HG02571 (cell line): ENCODE measurements around the gene KRT77.

Experiments
- ATAC-seq: cut with Tn5 transposase; IDR thresholded peaks from one replicate; pipeline ENCODE4 v1.9.1; 2021; ENCODE audit warnings: mild to moderate bottlenecking, moderate library complexity; ENCODE audit not compliant: unreplicated experiment

KRT77 gene

DNA sequence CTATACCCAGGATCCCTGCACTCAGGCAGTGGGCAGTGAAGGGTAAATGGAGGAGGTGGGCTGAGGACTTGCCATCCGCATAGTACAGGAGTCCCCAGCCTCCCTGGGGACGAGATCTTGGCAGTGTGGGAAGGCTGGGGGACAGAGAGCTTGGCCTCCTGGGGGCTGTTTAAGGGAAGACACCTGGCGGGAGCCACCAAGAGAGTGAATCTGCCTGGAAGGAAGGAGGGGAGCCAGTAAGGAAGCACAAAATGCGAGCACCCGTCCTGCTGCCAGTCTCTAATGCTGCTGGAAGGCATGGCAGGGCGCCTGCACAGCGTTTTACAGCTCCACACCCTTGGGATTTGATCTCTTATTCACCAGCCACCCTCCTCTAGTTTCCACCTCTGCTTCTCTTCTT is 43.9 kb downstream of the KRT77 start:
- ATAC-seq: no peak

DNA sequence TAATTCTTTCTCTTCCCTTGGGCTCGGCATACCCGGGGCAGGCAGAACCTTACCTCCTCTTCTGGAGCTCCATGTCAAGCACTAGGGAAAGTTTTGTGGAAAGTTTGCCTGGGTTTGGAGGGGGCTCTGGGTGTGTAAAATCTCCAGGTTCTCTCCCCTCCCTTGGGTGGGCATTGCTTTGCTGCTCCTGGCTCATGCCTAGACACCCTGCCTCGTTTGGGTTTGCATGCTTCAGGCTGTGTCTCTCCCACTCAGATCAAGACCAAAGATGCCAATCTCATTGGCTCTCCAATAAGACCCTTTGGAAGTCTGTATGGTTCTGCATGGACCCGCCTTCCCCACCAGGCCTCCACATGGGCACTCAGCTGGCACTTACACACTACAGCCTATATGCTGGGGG is 45.1 kb downstream of the KRT77 start:
- no peak for ATAC-seq

DNA sequence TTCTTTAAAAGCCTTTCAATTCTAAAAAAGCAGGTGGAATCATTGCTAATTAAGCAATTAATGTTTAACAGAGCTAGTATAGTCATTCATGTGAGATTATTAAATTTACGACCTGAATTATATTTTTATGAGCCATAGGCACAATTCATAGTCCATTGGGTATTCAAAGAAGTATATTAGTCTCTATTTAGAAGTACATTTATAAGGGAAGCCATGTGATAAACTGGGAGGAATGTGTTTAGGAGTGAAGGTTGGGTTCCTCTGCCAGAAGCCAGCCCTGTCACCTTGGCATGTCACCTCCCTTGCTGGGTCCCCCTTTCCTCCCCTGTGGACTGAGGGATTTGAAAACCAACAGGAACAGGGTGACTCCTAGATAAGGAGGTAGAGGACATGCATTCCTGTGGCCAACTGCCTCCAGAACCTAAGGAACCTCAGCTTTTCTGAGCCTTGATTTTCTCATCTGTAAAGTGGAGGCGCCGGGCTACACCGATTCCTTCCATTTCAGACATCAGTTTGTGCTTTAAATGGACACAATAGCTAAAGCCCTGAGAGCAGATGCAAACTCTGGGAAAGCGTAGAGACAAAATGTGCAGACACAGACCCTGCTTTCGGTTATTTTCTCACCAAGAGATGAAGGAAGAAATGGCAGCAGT is 45.9 kb downstream of the KRT77 start:
- no peak for ATAC-seq

GRCh38 chr12:52656616-52657015 is 46.7 kb downstream of the KRT77 start:
- ATAC-seq: no peak

GRCh38 chr12:52655720-52656124 is 47.6 kb downstream of the KRT77 start:
- ATAC-seq: no peak

DNA sequence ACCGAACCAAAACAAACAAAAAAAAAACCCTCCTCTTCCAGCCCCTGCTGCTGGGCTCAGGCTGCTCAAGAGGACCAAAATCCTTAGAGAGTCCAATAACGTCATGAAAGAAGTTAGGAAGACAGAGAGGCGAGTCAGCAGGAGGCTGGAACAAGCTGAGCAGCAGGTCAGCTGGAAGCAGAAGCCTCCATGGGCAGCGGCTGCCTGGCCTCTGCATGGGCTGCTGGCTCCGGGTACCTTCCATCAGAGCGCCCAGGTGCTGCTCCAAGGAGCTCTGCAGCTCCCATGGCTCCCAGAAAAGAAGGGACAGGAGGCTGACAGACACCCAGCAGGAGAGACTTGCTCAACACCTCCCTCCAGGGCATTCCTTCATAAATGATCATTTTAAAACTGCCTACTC is 48.1 kb downstream of the KRT77 start:
- no peak for ATAC-seq

DNA sequence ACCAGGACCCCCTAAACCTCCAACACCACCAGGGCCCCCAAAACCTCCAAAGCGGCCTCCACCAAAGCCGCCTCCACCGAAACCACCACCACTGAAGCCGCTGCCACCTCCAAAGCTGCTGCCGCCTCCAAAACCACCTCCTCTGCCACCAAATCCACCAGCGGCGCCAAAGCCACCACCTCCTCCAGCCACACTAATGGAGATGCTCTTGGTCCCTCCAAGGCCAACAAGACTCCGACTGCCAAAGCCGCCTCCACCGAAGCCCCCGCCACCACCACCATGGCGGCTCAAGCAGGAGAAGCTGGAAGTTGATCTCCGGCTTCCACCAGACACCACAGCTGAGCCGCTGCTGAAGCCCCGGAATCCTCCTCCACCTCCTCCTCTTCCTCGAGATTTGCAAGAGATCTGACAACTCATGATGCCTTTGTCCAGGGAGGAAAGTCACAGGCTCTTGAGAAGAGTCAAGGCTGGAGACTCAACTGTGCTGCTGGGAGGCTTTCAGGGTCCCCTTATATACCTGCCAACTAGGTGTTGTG is 51.5 kb downstream of the KRT77 start, which contains the start of gene KRT2:
TSS of gene KRT2 (minus strand) at position 486 of the 536 bp plus-strand sequence. CDS start at position 417, 69 bp downstream.
- ATAC-seq: no peak

GRCh38 chr12:52650520-52651081 is 52.7 kb downstream of the KRT77 start:
- ATAC-seq: no peak

DNA sequence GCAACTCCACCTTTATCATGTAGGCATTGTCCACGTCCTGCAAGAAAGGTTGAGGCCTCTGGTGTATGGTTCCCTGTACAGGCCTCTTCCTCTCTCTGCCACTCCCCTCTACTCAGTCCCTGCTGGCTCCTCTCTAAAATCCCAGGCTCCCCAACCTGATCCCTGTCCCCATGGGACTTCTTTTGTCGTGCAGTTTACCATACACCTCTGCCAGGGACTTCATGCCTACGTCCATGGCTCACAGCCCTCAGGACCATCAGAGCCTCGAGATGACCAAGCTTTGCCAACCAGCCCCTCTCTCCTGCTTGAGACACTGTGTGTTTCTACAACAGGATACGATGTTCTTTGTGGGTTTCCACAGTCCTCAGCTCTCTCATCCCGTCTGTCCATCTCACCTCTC is 54.3 kb downstream of the KRT77 start:
- ATAC-seq: no peak

GRCh38 chr12:52648012-52648550 is 55.2 kb downstream of the KRT77 start:
- no peak for ATAC-seq

DNA sequence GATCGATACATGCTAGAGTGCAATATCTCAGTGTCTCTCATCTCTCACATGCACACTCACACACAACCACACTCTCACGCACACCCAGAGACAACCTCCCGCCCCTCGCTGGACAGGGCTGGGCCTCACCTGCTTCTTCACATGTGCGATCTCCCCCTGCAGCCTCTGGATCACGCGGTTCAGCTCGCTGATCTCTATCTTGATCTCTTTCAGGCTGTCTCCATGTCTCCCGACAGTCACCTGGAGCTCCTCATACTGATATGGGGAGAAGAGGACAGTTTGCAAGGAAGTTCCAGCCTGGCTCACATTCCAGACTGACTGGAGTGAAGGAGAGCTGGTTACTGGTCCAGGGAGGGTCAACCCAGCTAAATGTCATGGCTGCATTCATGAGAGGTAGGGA is 55.7 kb downstream of the KRT77 start:
- ATAC-seq: no peak

GRCh38 chr12:52646613-52647012 is 56.7 kb downstream of the KRT77 start:
- ATAC-seq: no peak

- no peak for ATAC-seq
These were observed 57.3 kb downstream of the KRT77 start for GRCh38 chr12:52645982-52646381.

DNA sequence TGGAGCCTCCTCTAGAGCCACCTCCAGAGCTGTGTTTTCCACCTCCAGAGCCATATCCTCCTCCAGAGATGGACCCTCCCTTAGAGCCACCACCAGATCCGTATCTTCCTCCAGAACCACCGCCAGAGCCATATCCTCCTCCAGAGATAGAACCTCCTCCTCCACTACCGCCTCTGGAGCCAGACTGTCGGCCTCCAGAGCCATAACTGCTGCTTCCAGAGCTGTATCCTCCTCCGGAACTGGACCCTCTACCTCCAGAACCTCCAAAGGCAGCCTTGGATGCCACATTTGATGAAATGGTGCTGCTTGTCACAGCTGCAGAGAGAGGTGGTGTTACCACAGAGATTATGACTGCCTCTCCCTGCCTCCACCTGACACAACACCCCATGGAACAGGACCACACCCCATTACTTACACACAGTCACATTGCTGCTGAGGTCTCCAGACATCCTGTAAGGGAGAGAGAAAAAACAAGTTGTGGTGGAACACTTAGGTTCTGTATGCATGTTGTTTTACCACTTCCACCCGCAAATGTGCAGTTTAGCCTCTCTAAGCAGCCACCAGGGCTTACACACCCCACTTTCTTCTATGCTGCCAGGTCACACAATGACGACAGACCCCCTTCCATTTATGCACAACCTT is 58.1 kb downstream of the KRT77 start:
- ATAC-seq: no peak

DNA sequence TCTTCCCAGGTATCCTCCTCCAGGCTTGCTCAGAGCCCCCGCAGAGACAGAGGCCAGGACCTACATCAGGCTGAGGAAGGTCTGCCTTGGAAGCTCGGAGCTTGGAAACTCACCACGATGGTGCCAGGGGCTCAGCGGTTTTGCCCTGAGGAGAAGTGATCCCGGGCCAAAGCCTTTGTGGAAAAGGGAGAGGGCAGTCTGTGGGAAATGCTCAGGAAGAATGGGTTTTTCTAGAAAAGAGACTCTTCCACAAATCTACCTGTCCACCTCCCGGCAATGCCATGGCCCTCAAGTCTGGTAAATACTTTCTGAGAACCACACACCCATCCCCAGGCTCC is 59.3 kb downstream of the KRT77 start:
- no peak for ATAC-seq

DNA sequence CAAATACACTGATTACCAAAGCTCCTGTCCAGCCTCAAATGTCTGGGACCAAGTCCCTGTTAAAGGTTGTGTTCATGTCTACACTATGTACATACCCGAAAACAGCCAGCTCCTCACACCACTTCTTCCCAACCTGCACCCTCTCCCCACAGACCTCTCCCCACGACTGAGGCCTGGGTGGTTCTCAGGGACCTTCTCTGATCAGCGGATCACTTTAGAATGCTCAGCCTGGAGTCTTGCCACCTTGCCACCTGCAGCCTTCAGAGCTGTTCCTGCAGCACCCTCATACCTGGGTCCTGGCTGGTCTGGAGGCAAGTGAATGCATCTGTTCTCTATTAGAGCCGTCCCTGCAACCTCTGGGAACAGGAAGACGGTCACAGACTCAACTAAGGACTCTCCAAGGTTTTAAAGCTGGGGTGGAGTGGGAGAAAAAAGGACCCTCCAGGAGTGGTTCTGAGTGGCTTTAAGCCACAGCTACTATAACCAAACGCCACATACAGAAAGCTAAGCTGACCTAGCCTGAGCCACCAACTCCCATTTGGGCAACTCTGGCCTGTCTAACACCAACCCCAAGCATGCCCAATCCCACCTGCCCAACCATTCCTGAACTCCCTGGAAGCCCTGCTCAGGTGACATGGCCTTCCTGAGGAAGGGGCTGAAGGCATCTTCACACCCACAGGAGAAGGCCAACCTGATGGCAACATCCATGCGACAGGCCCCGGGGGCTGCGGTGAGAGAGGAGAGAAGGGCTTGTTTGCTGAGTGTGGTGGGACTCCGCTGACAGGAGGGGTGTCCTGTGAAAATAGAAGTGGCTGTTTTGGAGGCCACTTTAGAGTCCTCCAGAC is 59.9 kb downstream of the KRT77 start:
- no peak for ATAC-seq

- no peak for ATAC-seq
These were observed 61.9 kb downstream of the KRT77 start for GRCh38 chr12:52641468-52641867.
